Parathyroid adenoma (tissue), 2 donors: ENCODE data around the gene SMCO2.

Experiments used
- H2AFZ ChIP-seq: fragments of 300-600 bp; sonication (generic); one replicate; pipeline ENCODE4 v1.7.0; 2017; ENCODE audit warnings: antibody characterized with exemption, mild to moderate bottlenecking
- H3K27ac ChIP-seq: fragments of 300-600 bp; sonication (generic); one replicate; pipeline ENCODE4 v1.7.0; 2017
- H3K27me3 ChIP-seq: fragments of 300-600 bp; sonication (generic); one replicate; pipeline ENCODE4 v1.7.0; 2017; ENCODE audit warnings: low read length; ENCODE audit not compliant: control insufficient read depth, insufficient read depth
- H3K36me3 ChIP-seq: fragments of 300-600 bp; sonication (generic); one replicate; pipeline ENCODE4 v1.7.0; 2017; ENCODE audit warnings: low read length; ENCODE audit not compliant: control insufficient read depth, insufficient read depth
- H3K4me1 ChIP-seq: fragments of 300-600 bp; sonication (generic); one replicate; pipeline ENCODE4 v1.7.0; 2017; ENCODE audit warnings: control low read depth
- H3K4me2 ChIP-seq: fragments of 300-600 bp; sonication (generic); one replicate; pipeline ENCODE4 v1.7.0; 2017; ENCODE audit warnings: low read length
- H3K4me3 ChIP-seq: fragments of 300-600 bp; sonication (generic); one replicate; pipeline ENCODE4 v1.7.0; 2017; ENCODE audit warnings: low read depth, low read length
- H3K79me2 ChIP-seq: fragments of 300-600 bp; sonication (generic); one replicate; pipeline ENCODE4 v1.7.0; 2017; ENCODE audit warnings: control low read depth
- H3K9ac ChIP-seq: fragments of 300-600 bp; sonication (generic); one replicate; pipeline ENCODE4 v1.7.0; 2017; ENCODE audit warnings: mild to moderate bottlenecking
- H3K9me3 ChIP-seq: fragments of 300-600 bp; sonication (generic); one replicate; pipeline ENCODE4 v1.7.0; 2017; ENCODE audit warnings: low read length; ENCODE audit not compliant: control insufficient read depth
- TF ChIP-seq, protein P1 (sequence below): fragments of 300-600 bp; sonication (generic); IDR thresholded peaks from one replicate; pipeline ENCODE4 v1.7.0; 2017; ENCODE audit warnings: antibody characterized with exemption, mild to moderate bottlenecking
- donor health status: primary hyperparathyroidism.

SMCO2 gene

DNA sequence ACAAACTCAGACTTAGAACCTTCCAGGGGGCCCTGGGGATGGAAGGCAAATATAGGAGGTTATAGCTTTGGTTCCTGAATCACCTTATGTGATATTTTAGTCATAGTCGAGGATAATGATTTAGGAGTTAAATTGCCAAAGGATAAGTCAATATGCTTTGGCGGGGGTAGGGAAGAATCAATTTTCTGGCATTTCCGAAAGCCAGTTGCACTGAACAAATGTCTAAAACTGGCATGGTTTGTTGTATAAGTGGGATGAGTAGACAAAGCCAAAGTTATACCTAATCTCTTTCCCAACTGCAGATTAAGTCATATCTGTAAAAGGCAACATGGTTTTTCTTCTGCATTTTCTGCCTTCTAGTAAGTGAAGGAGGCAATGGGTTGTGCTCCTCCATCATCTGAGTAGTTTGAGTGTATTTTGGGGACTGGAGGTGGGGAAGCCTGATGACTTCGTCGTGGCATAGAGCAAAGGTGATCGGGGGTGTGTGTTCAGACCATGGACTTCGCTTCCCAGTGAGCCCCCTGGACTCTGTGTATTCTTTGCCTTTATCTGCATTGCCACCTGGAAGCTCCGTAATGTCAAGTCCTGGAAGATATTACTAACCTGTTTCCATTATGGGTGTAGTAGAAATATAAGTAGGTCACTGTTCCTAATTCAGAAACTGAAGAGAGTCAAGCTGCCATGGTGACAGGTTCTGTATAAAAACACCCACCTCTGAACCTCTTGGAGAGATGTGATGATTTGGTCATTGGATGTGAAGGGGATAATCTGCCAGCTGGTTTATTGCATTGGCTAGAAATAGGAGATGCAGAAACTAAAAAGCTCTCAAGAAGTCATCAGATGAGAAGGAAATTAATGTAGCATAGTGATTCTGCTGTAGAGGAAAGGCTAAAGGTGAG lies 102.0 kb downstream of the SMCO2 start:
- Histone ChIP-seq H3K27me3 (no peaks in the 10 kb centered on the region), H3K4me1 (peaks cover 12% of the 10 kb centered on the region), H3K9ac (no peak overlapping the region), H3K79me2 (peaks cover 12% of the 10 kb centered on the region), H3K36me3 (no peaks in the 10 kb centered on the region), H3K4me3 (no peak overlapping the region), H3K9me3 (no peaks in the 10 kb centered on the region), H3K4me2 (no peak overlapping the region), H3K27ac (no peak overlapping the region), H2AFZ (no peak overlapping the region)
- TF ChIP-seq, protein P1, sequence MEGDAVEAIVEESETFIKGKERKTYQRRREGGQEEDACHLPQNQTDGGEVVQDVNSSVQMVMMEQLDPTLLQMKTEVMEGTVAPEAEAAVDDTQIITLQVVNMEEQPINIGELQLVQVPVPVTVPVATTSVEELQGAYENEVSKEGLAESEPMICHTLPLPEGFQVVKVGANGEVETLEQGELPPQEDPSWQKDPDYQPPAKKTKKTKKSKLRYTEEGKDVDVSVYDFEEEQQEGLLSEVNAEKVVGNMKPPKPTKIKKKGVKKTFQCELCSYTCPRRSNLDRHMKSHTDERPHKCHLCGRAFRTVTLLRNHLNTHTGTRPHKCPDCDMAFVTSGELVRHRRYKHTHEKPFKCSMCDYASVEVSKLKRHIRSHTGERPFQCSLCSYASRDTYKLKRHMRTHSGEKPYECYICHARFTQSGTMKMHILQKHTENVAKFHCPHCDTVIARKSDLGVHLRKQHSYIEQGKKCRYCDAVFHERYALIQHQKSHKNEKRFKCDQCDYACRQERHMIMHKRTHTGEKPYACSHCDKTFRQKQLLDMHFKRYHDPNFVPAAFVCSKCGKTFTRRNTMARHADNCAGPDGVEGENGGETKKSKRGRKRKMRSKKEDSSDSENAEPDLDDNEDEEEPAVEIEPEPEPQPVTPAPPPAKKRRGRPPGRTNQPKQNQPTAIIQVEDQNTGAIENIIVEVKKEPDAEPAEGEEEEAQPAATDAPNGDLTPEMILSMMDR = no peak

DNA sequence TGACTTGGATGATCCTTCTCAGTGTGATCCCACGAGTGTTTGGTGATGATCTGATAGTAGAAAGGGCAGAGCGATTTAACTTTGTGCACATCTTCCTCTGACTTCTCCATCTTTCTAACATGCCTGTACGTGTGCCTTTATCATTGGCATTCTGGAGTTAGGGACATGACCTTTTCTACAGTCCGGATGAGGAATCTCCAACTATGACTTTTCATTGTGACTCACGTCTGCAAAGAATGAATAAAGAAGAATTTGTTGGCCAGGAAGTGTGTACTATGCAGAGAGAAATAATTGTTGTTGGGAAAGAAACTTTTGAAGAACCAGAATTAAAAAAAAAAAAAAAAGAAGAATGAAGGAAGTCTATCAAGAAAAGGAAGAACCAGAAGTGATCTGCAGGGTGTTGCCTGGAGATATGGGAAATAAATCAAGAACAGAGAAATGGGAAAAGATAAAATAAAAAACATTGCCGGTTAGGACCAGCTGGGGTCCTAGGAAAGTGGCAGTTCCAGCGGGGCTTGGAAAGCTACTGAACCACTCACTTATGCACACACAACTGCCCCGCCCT lies 102.8 kb downstream of the SMCO2 start:
- Histone ChIP-seq H3K27me3 (no peaks in the 10 kb centered on the region), H3K27ac (peak overlapping the region; percentile 7), H3K9me3 (no peaks in the 10 kb centered on the region), H3K4me2 (no peak overlapping the region), H3K4me1 (peaks cover 12% of the 10 kb centered on the region), H2AFZ (peak overlapping the region; percentile 25), H3K9ac (no peak overlapping the region), H3K4me3 (no peak overlapping the region), H3K36me3 (no peaks in the 10 kb centered on the region), H3K79me2 (peaks cover 14% of the 10 kb centered on the region)
- TF ChIP-seq, protein P1 = no peak

DNA sequence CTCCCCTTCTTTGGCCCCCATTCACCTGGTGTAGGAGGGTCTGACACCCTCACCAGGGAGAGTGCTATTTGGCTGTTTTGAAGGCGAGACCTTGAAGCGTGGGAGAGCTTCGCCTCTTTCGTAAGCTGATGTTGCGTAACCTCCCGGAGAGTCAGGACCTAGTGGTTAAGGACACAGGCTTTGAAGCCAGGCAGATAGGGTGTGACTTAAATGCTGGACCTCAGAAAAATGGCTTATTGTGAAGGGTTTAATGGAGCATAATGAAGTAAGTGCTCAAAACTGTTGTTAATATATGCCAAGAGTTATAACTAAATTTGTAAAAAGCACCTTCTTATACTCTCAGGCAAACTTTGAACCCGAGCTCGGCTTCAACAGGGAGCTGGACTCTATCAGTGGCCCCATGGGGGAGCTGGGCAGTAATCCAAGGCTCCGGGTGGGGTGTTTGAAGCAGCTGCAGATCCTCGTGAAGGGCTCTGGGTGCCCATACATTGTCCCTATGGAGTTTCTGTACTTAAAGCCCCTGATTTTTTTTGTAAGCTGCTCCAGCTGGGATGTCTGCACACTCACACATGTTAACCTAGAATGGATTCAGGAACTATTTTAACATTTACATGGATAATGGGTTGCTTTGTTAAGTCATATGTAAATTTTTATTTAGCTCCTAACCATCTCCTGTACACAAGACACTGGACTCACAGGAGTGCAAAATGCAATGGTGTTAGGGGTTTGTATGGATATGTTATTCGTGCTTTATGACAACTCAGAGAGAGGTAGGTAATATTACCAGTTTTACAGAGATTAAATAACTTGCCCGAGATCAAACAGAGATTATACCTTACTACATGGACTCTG lies 103.5 kb downstream of the SMCO2 start:
- TF ChIP-seq, protein P1 = no peak
- Histone ChIP-seq H3K9me3 (no peaks in the 10 kb centered on the region), H3K27ac (peak overlapping the region; percentile 7), H3K4me2 (no peak overlapping the region), H3K36me3 (no peaks in the 10 kb centered on the region), H3K9ac (no peak overlapping the region), H3K4me3 (no peak overlapping the region), H3K4me1 (peaks cover 12% of the 10 kb centered on the region), H3K27me3 (no peaks in the 10 kb centered on the region), H2AFZ (peak overlapping the region; percentile 25), H3K79me2 (peaks cover 14% of the 10 kb centered on the region)

DNA sequence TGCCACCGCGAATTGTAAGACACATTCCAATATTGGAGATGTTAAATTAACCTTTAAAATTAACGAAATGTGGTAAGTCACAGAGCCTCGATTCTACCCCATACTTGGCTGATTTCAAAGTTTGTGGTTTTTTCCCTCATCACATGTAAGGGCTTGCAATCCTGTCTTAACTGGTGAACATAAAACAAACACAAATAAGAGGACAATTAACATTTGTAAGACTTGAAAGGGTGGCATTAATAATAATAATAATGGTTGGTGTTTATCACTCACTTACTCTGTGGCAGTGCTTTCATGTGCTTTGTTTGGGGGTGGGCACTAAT lies 104.1 kb downstream of the SMCO2 start:
- Histone ChIP-seq H3K79me2 (peaks cover 14% of the 10 kb centered on the region), H3K9me3 (no peaks in the 10 kb centered on the region), H3K27me3 (no peaks in the 10 kb centered on the region), H3K4me3 (no peak overlapping the region), H3K36me3 (no peaks in the 10 kb centered on the region), H3K27ac (no peak overlapping the region), H3K9ac (no peak overlapping the region), H3K4me1 (peaks cover 12% of the 10 kb centered on the region), H2AFZ (no peak overlapping the region), H3K4me2 (no peak overlapping the region)
- TF ChIP-seq, protein P1 = no peak
